Endothelial cell of umbilical vein (primary cell): Measurements from ENCODE around the gene MYH10. TPM values are rescaled to one million over a fixed set of nuclear protein-coding genes. Genes with fewer than 3 reads are reported as not detected.

Experiments used
- BruUV-seq: library from RNA; stranded (reverse); fragments of 400-500 nt; replicated peaks from 2 replicates; lab custom pipeline; 2021; lab: Mats Ljungman, UMichigan
- CTCF ChIA-PET: fragments of 300-600, 350-600 bp; sonication (Branson Sonifier 250); formaldehyde crosslinking; loops from one replicate; lab custom pipeline; 2021; ENCODE audit warnings: antibody characterized with exemption, inconsistent platforms; lab: Charles Lee
- POLR2A ChIA-PET: fragments of 300-600, 350-600 bp; sonication (Branson Sonifier 250); formaldehyde crosslinking; loops from one replicate; lab custom pipeline; 2021; ENCODE audit warnings: antibody characterized with exemption, inconsistent platforms; lab: Charles Lee
- DNase-seq: peaks from one replicate; pipeline ENCODE4 v3.0.0-alpha.2; 2011; ENCODE audit warnings: low read depth, low spot score
- FAIRE-seq: peaks from 2 replicates; lab custom pipeline; 2011; peaks lifted over from hg19 to GRCh38; lab: Jason Lieb, UNC
- H2AFZ ChIP-seq: 2 replicates; pipeline ENCODE4 v1.6.0; 2012; ENCODE audit warnings: low read depth, low read length, control low read depth, inconsistent platforms
- H3K27ac ChIP-seq: 2 replicates; pipeline ENCODE4 v1.5.1; 2011; ENCODE audit warnings: low read depth, mild to moderate bottlenecking, control low read depth, low read length, moderate library complexity; ENCODE audit not compliant: insufficient read depth
- H3K27me3 ChIP-seq, 2 experiments: 2 replicates each; pipeline versions ENCODE4 v1.6.0 to v1.6.1; 2011; ENCODE audit warnings: low read length in 2 of 2, mixed read lengths in 1 of 2; ENCODE audit not compliant: control insufficient read depth in 2 of 2, insufficient read depth in 2 of 2
- H3K36me3 ChIP-seq, 2 experiments: 2 replicates in 1 of 2; 3 replicates in 1 of 2; pipeline ENCODE4 v1.5.1; 2011; ENCODE audit warnings: low read length in 2 of 2, mild to moderate bottlenecking in 1 of 2, moderate library complexity in 1 of 2; ENCODE audit not compliant: control insufficient read depth in 2 of 2, insufficient read depth in 2 of 2; ENCODE audit errors: extremely low read depth in 1 of 2
- H3K4me1 ChIP-seq: 3 replicates; pipeline ENCODE4 v1.5.1; 2011; ENCODE audit warnings: mild to moderate bottlenecking, low read length; ENCODE audit not compliant: control insufficient read depth, insufficient read depth; ENCODE audit errors: extremely low read depth
- H3K4me2 ChIP-seq: 2 replicates; pipeline ENCODE4 v1.6.1; 2011; ENCODE audit warnings: low read length, control low read depth, mixed read lengths; ENCODE audit not compliant: insufficient read depth
- H3K4me3 ChIP-seq, 3 experiments: fragments of 200-600 bp in 1 of 3; sonication (generic), shearing (Covaris generic) in 1 of 3; replicated peaks in 1 of 3; 2 replicates each; pipeline ENCODE4 v1.5.1; 2011 to 2016; ENCODE audit warnings: control low read depth in 3 of 3, low read length in 3 of 3, mild to moderate bottlenecking in 2 of 3, inconsistent platforms in 1 of 3, low read depth in 1 of 3, moderate library complexity in 1 of 3; ENCODE audit not compliant: insufficient read depth in 1 of 3
- H3K79me2 ChIP-seq: 2 replicates; pipeline ENCODE4 v1.6.0; 2012; ENCODE audit warnings: low read length, inconsistent platforms; ENCODE audit not compliant: control insufficient read depth, insufficient read depth
- H3K9ac ChIP-seq: replicated peaks from 2 replicates; pipeline ENCODE3; 2011; ENCODE audit warnings: low read length, control low read depth; ENCODE audit not compliant: insufficient read depth; ENCODE audit errors: extremely low read depth
- H3K9me1 ChIP-seq: replicated peaks from 3 replicates; pipeline ENCODE4 v1.6.0; 2011; ENCODE audit warnings: mild to moderate bottlenecking, low read length; ENCODE audit not compliant: control insufficient read depth, insufficient read depth; ENCODE audit errors: extremely low read depth
- H3K9me3 ChIP-seq: replicated peaks from 2 replicates; pipeline ENCODE4 v1.5.1; 2012; ENCODE audit warnings: low read length, inconsistent platforms; ENCODE audit not compliant: control insufficient read depth, insufficient read depth
- H4K20me1 ChIP-seq: replicated peaks from 2 replicates; pipeline ENCODE3; 2011; ENCODE audit warnings: mild to moderate bottlenecking, low read length; ENCODE audit not compliant: control insufficient read depth, insufficient read depth; ENCODE audit errors: extremely low read depth
- CTCF ChIP-seq, 2 donors: IDR thresholded peaks; 1 replicate in 1 of 2; 2 replicates in 1 of 2; pipeline ENCODE4 v1.5.1; 2011; ENCODE audit warnings: low read length in 2 of 2, mild to moderate bottlenecking in 2 of 2, moderate library complexity in 2 of 2, control low read depth in 1 of 2, inconsistent platforms in 1 of 2, low read depth in 1 of 2; ENCODE audit not compliant: insufficient read depth in 1 of 2; ENCODE audit errors: extremely low read depth in 1 of 2
- EZH2 ChIP-seq: IDR thresholded peaks from 2 replicates; pipeline ENCODE4 v1.6.1; 2012; ENCODE audit warnings: borderline replicate concordance, low read depth, mild to moderate bottlenecking, moderate library complexity, low read length, inconsistent platforms; ENCODE audit not compliant: severe bottlenecking
- FOS ChIP-seq: IDR thresholded peaks from 2 replicates; pipeline ENCODE4 v1.6.1; 2011; ENCODE audit warnings: mild to moderate bottlenecking, low read length, moderate library complexity, borderline replicate concordance; ENCODE audit not compliant: insufficient read depth
- GATA2 ChIP-seq: IDR thresholded peaks from 2 replicates; pipeline ENCODE4 v1.7.0; 2011; ENCODE audit warnings: low read depth, mild to moderate bottlenecking, moderate library complexity, mixed read lengths, low read length; ENCODE audit not compliant: insufficient read length, insufficient read depth
- JUN ChIP-seq: IDR thresholded peaks from 2 replicates; pipeline ENCODE4 v1.6.1; 2011; ENCODE audit warnings: borderline replicate concordance, low read depth; ENCODE audit not compliant: insufficient read length, insufficient read depth
- MAX ChIP-seq: IDR thresholded peaks from 2 replicates; pipeline ENCODE4 v1.6.1; 2011; ENCODE audit not compliant: insufficient read depth, insufficient read length
- MYC ChIP-seq: IDR thresholded peaks from one replicate; pipeline ENCODE4 v1.6.1; 2011; ENCODE audit warnings: mild to moderate bottlenecking, low read depth, low read length
- POLR2A ChIP-seq: IDR thresholded peaks from 2 replicates; pipeline ENCODE4 v1.6.1; 2012; ENCODE audit warnings: low read depth, mild to moderate bottlenecking, control low read depth, low read length
- POLR2AphosphoS5 ChIP-seq: IDR thresholded peaks from 2 replicates; pipeline ENCODE4 v1.6.1; 2012; ENCODE audit warnings: low read depth, mild to moderate bottlenecking, control low read depth, low read length, moderate library complexity; ENCODE audit not compliant: insufficient read depth
- dilution Hi-C: fragments of 300-500 bp; cut with MboI; formaldehyde crosslinking; loops from one replicate; pipeline ENCODE4 v1.15.0; 2019; ENCODE audit warnings: low sequenced_read_pairs; ENCODE audit not compliant: extremely low pct_ligation_motif_present
- intact Hi-C: fragments of 100-400 bp; cut with micrococcal nuclease; formaldehyde crosslinking; loops from one replicate; pipeline ENCODE4 v1.10.0; 2022
- polyA plus RNA-seq, 4 experiments: library from polyadenylated mRNA; depleted of rRNA in 3 of 4; stranded (reverse) in 3 of 4; unstranded in 1 of 4; fragments of >200 nt; gene quantifications; 2 replicates each; pipeline versions ENCODE4 v1.2.1 to v1.2.3, GENCODE V29; 2011 to 2012; ENCODE audit warnings: missing spikeins in 1 of 4
- total RNA-seq: library from RNA; stranded (reverse); gene quantifications from 2 replicates; pipeline ENCODE4 v1.2.3, GENCODE V29; 2021

MYH10 gene
- total and polyA plus RNA-seq, 2 donors (not counting 3 experiments of a cell fraction or from before 2014, with no cell fraction given), result 73.4 to 232 TPM

- no peak overlapping the region for H3K4me3 ChIP-seq
- peaks cover 2 to 37% of the 10 kb centered on the region in 2 experiments for H3K36me3 ChIP-seq
- ChIA-PET CTCF (no interaction called here), POLR2A (no interaction called here)
- H3K9me1 ChIP-seq, result no peaks in the 10 kb centered on the region
- H3K27me3 ChIP-seq, result no peaks in the 10 kb centered on the region
- no peak overlapping the region for H3K27ac ChIP-seq
- H2AFZ ChIP-seq, result no peak overlapping the region
- TF ChIP-seq POLR2A (no peak), MYC (no peak), FOS (no peak), POLR2AphosphoS5 (no peak), GATA2 (no peak), EZH2 (no peak), JUN (no peak), MAX (no peak), CTCF (IDR thresholded peaks at IDR 0.05; ENCODE audit: extremely low read depth in 1 of 2, insufficient read depth in 1 of 2, low read depth in 1 of 2, low read length in 2 of 2) (no peak)
- H3K9me3 ChIP-seq, result no peaks in the 10 kb centered on the region
- no peak overlapping the region for H3K9ac ChIP-seq
- H4K20me1 ChIP-seq, result no peaks in the 10 kb centered on the region
- no TSS peak for BruUV-seq
- H3K4me1 ChIP-seq, result no peaks in the 10 kb centered on the region
- H3K79me2 ChIP-seq, result no peaks in the 10 kb centered on the region
- dilution Hi-C loops, result no loop called here
- H3K4me2 ChIP-seq, result no peak overlapping the region
- no peak for FAIRE-seq
- no peak for DNase-seq
- intact Hi-C loops, result no loop called here
Observed at GRCh38 chr17:8520981-8521380, 109.5 kb downstream of the MYH10 start.
